H54 (cell line): Measurements from ENCODE around the gene PPP2R5C.

Source experiments
- DNase-seq: peaks from one replicate; pipeline ENCODE4 v3.0.0; 2011; ENCODE audit warnings: low spot score, mixed read lengths; ENCODE audit not compliant: insufficient read length
- FAIRE-seq: peaks from 3 replicates; lab custom pipeline; 2011; peaks lifted over from hg19 to GRCh38; lab: Jason Lieb, UNC
- POLR2A ChIP-seq: IDR thresholded peaks from 2 replicates; pipeline ENCODE4 v1.6.1; 2011; ENCODE audit warnings: low read depth, mild to moderate bottlenecking, low read length

PPP2R5C gene

GRCh38 chr14:101878822-101879528 lies 117.5 kb downstream of the PPP2R5C start:
- no peak for TF ChIP-seq POLR2A
- DNase-seq = no peak
- no peak for FAIRE-seq

- no peak for DNase-seq
- no peak for FAIRE-seq
- TF ChIP-seq POLR2A = no peak
Measured at GRCh38 chr14:101879529-101880336, 118.2 kb downstream of the PPP2R5C start.

DNA sequence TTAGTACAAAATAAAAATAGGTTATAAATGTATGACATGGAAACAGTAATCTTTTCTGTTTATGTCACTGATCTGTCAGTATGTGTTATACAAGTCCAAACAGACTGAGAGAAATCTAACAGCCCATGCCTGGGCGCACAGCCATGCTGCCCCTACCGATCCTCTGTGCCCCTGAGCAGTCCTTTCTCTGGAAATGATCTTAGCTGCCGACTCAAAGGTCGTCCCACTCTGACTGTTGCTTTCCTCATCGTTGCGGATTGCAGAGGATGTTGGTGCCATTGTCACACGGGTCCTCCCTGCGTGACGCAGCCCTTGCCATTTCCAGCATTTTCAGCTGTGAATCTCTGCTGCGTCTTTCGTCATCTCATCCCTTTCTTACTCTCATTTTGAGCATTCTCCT lies 119.9 kb downstream of the PPP2R5C start:
- FAIRE-seq (no peak), DNase-seq (no peak)
- TF ChIP-seq POLR2A = no peak

GRCh38 chr14:101882141-101882935 lies 120.8 kb downstream of the PPP2R5C start:
- DNase-seq (no peak), FAIRE-seq (no peak)
- TF ChIP-seq POLR2A = no peak

DNA sequence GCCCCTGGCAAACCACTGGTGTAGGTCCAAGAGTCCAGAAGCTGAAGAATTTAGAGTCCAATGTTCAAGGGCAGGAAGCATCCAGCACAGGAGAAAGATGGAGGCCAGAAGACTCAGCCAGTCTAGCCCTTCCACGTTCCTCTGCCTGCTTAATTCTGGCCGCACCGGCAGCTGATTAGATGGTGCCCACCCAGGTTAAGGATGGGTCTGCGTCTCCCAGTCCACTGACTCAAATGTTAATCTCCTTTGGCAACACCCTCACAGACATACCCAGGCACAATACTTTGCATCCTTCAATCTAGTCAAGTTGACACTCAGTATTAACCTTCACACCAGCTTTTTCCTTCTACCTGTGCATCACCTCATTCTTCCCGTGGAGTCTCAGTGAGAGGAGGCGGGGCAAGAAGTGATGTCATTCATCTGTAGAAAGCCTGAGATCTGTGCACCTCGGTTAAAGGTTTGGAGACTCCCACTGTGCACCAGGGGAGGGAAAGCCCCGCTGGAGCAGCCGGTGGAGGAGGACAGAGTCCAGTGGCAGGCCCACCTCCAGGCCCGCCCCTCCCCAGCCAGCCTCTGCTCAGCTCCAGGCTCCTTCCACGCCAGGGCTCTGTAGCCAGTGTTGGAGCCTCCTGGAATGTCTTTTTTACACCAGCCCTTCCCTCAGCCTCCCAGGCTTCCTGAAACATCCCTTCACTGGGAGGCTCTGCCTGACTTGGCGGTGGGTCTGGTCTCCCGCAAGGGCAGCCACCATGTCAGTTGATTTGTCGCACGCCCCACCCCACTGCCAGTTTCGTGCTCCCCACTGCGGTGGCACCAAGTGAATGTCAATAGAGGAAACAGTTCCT lies 122.8 kb downstream of the PPP2R5C start:
- FAIRE-seq = no peak
- no peak for DNase-seq
- TF ChIP-seq POLR2A = no peak

DNA sequence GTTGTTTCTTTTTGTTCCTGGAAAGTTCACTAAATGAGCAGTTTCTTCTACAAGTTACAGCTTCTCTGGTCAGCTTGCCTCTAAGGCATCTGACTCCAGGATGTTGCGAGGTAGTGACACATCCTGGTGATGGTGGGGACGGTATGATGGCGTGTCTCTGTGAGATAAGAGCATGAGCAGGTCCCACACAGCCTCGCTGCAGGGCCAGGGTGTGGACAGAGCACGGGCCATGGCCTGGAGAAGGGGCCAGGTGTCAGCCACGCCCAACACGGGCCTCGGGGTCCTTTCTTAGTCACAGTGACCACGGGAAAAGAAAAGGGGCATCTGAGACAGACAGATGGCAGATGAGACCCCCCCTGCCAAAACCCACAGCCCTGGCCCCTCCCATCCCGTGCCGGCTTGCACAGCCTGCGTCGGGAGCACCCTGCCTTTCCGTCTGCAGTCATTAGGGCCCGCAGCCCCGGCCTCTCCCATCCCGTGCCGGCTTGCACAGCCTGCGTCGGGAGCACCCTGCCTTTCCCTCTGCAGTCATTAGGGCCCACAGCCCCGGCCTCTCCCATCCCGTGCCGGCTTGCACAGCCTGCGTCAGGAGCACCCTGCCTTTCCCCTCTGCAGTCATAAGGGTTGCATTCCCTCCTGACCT lies 123.5 kb downstream of the PPP2R5C start:
- no peak for DNase-seq
- no peak for FAIRE-seq
- no peak for TF ChIP-seq POLR2A

DNA sequence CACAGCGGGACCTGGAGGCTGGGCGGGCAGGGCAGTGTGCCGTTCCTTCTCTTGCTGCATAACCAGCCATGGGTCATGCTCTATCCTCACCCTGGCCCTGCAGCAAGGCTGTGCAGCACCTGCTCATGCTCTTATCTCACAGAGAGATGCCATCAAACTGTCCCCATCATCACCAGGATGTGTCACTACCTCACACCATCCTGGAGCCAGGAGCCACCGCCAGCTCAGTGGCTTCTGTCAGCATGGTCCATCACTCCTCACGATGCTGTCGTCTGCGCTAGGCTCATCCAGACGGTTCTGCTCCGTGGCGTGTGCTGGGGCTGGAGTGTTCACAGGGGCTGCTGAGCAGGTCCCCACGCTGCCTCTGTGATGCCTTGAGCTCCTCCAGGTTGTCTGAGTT lies 125.7 kb downstream of the PPP2R5C start:
- no peak for FAIRE-seq
- no peak for TF ChIP-seq POLR2A
- DNase-seq = no peak

DNA sequence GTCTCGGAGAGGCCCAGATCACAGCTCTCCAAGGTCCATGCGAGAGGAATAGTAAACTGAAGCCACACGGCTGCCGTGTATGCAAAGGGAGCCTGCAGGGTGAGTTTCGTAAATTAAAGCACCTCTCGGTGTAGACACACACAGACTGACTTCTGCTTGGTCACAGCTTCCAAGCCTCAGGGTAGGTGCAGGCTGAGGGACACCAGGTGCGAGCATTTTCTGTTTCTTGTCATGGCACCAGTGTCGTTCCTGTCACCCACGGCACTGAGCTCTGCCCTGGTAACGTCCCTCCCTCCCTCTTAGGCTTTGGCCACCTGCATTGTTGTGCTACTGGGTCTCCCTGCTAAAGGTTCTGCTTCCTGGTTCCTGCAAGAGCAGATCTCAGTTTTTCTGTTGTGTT lies 126.7 kb downstream of the PPP2R5C start:
- no peak for FAIRE-seq
- no peak for TF ChIP-seq POLR2A
- DNase-seq = no peak

DNA sequence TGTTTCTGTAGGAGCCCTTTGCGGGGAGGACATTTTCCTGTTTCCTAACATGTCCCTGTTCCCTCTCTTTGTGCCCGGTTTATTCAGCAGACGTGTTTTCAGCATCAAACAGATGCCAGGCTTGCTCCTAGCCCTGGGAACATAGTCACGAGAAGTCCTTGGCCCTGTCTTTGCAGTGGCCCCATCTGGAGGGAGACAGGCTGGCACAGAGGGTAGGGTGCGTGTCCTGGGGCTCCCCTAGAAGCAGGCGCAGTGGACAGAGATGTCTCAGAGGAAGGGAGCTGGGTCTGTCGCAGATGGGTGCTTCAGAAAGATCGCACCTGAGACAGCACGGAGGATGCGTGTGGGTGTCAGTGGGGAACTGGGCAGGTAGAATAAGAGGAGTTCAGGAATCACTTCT lies 127.9 kb downstream of the PPP2R5C start:
- no peak for TF ChIP-seq POLR2A
- FAIRE-seq = no peak
- no peak for DNase-seq

DNA sequence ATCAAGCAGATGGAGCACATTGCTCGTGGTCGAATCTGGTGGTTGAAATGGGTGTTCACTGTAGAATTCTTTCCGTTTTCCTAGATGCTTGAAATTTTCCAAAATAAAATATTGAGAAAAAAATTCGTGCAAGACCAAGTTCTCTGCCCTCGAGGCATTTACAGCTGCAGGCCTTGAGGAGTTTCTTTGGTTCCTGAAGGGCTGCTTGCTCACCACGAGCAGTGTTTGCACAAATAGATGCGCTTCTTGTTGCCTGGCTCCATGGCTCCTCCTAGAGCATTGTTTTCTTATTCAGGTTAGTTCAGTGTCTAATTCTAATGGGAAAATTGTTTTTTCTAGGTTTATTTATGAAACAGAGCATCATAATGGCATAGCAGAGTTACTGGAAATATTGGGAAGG lies 128.4 kb downstream of the PPP2R5C start:
- DNase-seq = no peak

DNA sequence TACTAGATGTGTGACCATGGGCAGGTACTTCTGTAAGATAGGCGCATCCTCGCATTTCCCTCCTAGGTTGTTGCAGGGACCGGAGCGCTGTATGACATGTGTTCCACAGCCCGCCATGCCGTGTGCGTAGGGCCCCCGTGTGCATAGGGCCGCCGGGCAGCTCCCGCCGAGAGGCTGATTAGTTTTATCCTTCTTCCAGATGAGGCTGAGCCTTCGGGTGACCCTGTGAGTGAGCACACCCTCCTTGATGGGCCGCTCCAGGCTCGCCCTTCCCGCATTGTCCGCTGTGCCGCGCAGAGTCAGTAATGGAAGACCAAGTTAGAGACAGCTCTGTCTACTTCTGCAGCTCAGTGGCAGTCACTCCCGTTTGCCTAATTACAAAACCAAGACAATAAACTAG lies 130.0 kb downstream of the PPP2R5C start:
- no peak for FAIRE-seq
- no peak for DNase-seq

More for the DNA sequence above, 128.4 kb downstream of the PPP2R5C start:
- FAIRE-seq = no peak
- TF ChIP-seq POLR2A = no peak

GRCh38 chr14:101893759-101894158 lies 132.2 kb downstream of the PPP2R5C start:
- DNase-seq = no peak
- no peak for TF ChIP-seq POLR2A
- no peak for FAIRE-seq

More for the DNA sequence above, 130.0 kb downstream of the PPP2R5C start:
- no peak for TF ChIP-seq POLR2A
